ENCODE data around the gene NSL1. TPM values are rescaled to one million over a fixed set of nuclear protein-coding genes. Genes with fewer than 3 reads are reported as not detected.

NSL1 gene
- total and polyA plus RNA-seq, 11 donors: 9.8 to 38.0 (median 24.9) TPM

GRCh38 chr1:212814537-212815334 lies 23.2 kb upstream of the NSL1 start:
- intact Hi-C loops (cut with DNase I): loop anchor here (2.0 to 10.0 kb wide), 5 partner anchors 178 to 188 kb away; no protein-coding TSS in a partner anchor
- no peaks in the 10 kb centered on the region for H3K9me3 ChIP-seq
- H3K36me3 ChIP-seq: peaks cover 0 to 43% (median 34%) of the 10 kb centered on the region in 9 donors
- peaks cover 0 to 5% (median 0%) of the 10 kb centered on the region in 12 donors for H3K4me1 ChIP-seq
- 36 to 49% (median 45%) methylated on average over 5 of the region's 5 CpGs for WGBS, 4 donors
- ATAC-seq (peak in 2 of 4 donors; percentile 37 to 38), DNase-seq (no peak)
- TF ChIP-seq, protein P1, sequence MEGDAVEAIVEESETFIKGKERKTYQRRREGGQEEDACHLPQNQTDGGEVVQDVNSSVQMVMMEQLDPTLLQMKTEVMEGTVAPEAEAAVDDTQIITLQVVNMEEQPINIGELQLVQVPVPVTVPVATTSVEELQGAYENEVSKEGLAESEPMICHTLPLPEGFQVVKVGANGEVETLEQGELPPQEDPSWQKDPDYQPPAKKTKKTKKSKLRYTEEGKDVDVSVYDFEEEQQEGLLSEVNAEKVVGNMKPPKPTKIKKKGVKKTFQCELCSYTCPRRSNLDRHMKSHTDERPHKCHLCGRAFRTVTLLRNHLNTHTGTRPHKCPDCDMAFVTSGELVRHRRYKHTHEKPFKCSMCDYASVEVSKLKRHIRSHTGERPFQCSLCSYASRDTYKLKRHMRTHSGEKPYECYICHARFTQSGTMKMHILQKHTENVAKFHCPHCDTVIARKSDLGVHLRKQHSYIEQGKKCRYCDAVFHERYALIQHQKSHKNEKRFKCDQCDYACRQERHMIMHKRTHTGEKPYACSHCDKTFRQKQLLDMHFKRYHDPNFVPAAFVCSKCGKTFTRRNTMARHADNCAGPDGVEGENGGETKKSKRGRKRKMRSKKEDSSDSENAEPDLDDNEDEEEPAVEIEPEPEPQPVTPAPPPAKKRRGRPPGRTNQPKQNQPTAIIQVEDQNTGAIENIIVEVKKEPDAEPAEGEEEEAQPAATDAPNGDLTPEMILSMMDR (IDR thresholded peaks at IDR 0.05): peak in 11 of 12 donors; percentile 15 to 55 (median 35)
- TF ChIP-seq POLR2A (IDR thresholded peaks at IDR 0.05): no peak
- H3K27me3 ChIP-seq: no peaks in the 10 kb centered on the region
- no peak overlapping the region for H3K27ac ChIP-seq
- no peak overlapping the region for H3K4me3 ChIP-seq

- no peak for ATAC-seq
- Histone ChIP-seq H3K4me3 (no peak overlapping the region), H3K4me1 (no peaks in the 10 kb centered on the region), H3K27me3 (no peaks in the 10 kb centered on the region), H3K36me3 (peaks cover 0 to 94% (median 87%) of the 10 kb centered on the region in 9 donors), H3K9me3 (no peaks in the 10 kb centered on the region), H3K27ac (no peak overlapping the region)
- 90 to 95% (median 94%) methylated on average over 3 of the region's 3 CpGs for WGBS, 4 donors
- no peak for DNase-seq
- intact Hi-C loops (cut with DNase I): no loop called here
- TF ChIP-seq, protein P1 (IDR thresholded peaks at IDR 0.05): no peak
- no peak for TF ChIP-seq POLR2A (IDR thresholded peaks at IDR 0.05)
Observed at GRCh38 chr1:212805767-212806166, 14.2 kb upstream of the NSL1 start.

DNA sequence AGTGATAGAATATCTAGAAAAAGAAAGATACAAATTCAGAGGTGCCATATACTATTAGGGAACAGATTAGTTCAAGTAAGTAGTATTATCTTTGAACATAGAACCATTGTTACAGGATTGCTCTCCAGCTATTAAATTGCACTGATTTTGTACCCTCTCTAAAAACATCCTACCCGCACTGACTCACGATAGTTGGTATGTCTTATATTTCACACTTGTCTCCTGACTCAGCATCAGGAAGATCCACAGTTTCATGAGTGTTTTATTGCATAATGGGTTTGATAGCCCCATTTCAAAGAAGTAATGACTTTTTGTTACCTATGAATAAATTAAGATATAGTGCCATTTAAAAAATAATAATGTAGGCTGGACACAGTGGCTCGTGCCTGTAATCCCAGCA lies 6.1 kb upstream of the NSL1 start:
- TF ChIP-seq POLR2A (IDR thresholded peaks at IDR 0.05): no peak
- TF ChIP-seq, protein P1 (IDR thresholded peaks at IDR 0.05): no peak
- Histone ChIP-seq H3K4me1 (peaks cover 0 to 28% (median 4%) of the 10 kb centered on the region in 12 donors), H3K9me3 (no peaks in the 10 kb centered on the region), H3K36me3 (peaks cover 0 to 76% (median 69%) of the 10 kb centered on the region in 9 donors), H3K27ac (no peak overlapping the region), H3K4me3 (no peak overlapping the region), H3K27me3 (no peaks in the 10 kb centered on the region)
- no peak for DNase-seq
- intact Hi-C loops (cut with DNase I): loop anchor here in 1 of 10 donors (10.0 kb wide), 1 partner anchor 323 kb away; no protein-coding TSS in a partner anchor
- WGBS, 4 donors: 92 to 99% (median 96%) methylated on average over 3 of the region's 3 CpGs
- ATAC-seq: no peak

- H3K4me1 ChIP-seq: peaks cover 0 to 45% (median 19%) of the 10 kb centered on the region in 12 donors
- no peak for TF ChIP-seq POLR2A (IDR thresholded peaks at IDR 0.05)
- TF ChIP-seq, protein P1 (IDR thresholded peaks at IDR 0.05): no peak
- 53 to 78% (median 60%) methylated on average over 1 of the region's 1 CpG for WGBS, 4 donors
- H3K4me3 ChIP-seq: peak overlapping the region in 1 of 12 donors; percentile 12
- peaks cover 0 to 45% (median 38%) of the 10 kb centered on the region in 9 donors for H3K36me3 ChIP-seq
- no peak for DNase-seq
- intact Hi-C loops (cut with DNase I): loop anchor here in 1 of 10 donors (5.0 to 10.0 kb wide), 2 partner anchors 63 to 320 kb away; partner anchors contain the start of gene FLVCR1
- no peaks in the 10 kb centered on the region for H3K9me3 ChIP-seq
- ATAC-seq: peak in 2 of 4 donors; percentile 31 to 48
- no peaks in the 10 kb centered on the region for H3K27me3 ChIP-seq
- H3K27ac ChIP-seq: peak overlapping the region in 1 of 12 donors; percentile 94
Observed at GRCh38 chr1:212794561-212795014, 3.0 kb upstream of the NSL1 start.

Data from heart left ventricle (tissue), 16 donors.